ENCODE results near the gene SERHL2.
A peak's percentile ranks its signal among the peaks of the same experiment; 100 is the strongest.
"Not testable (repeated sequence)": the region's sequence is repeated elsewhere in the genome, so short reads cannot be mapped to it uniquely, and the experiment has no call there.

The SERHL2 gene

DNA sequence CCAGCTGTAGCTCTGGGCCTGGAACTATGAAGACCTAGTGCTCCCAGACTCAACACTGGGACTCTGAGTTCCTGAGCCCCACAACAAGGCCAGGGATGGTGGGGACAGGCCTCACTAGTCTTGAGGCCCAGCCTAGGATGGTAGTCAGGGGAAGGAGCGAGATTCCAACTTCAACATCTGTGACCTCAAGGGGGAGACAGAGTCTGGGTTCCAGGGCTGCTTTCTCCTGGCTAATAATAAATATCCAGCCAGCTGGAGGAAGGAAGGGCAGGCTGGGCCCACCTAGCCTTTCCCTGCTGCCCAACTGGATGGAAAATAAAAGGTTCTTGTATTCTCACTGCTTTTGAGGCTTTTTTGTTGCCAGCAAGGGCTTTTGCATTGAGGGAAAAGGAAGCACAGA, 20.3 kb downstream of the SERHL2 start:
- not testable (repeated sequence) for DNase-seq (ENCODE audit: low read depth)

DNA sequence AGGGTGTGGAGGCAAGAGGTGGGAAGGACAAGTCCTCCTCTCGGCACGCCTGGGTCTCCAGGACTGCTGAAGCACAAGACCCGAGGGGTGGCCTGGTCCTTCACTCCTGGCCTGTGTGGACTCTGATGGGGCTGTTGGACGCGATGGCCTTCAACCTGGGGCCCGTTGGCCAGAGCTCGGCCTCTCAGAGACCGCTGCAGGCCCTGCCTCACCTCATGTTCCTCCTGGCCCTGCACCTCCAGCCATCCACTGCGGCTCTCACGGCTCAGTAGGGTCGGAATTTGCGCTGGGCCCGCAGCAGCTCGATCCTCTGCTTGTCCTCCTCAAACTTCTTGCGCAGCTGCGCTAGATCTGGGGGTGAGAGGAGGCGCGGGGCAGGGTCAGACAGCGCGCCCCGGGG, 20.7 kb downstream of the SERHL2 start:
- DNase-seq (ENCODE audit: low read depth) = not testable (repeated sequence)

DNA sequence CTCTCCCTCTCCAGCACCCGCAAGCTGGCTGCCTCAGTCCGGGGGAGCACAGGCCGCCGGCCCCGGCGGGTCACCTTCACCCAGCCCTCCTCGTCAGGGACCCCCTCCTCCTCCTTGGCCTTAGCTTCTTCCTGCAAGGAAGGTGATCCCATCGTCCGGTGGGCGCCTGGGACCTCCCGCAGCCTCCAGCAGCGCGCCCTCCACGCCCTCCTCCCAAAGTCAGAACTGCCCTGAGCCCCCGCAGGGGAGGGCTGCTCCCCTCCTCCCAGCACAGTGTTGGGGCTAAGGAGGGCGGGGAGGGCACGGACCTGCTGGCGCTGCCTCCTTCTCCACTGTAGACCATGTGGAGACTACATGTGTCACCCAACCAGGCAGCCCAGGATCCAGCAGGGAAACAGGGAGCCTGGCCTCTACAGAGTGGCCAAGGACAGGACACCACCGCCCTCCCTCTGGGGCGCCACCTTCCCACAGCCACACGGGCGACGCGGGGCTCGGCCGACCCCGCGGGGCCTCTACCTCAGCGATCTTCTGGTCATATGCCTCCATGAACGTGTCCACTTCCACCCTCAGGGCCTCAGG, 22.3 kb downstream of the SERHL2 start:
- not testable (repeated sequence) for DNase-seq (ENCODE audit: low read depth)

DNA sequence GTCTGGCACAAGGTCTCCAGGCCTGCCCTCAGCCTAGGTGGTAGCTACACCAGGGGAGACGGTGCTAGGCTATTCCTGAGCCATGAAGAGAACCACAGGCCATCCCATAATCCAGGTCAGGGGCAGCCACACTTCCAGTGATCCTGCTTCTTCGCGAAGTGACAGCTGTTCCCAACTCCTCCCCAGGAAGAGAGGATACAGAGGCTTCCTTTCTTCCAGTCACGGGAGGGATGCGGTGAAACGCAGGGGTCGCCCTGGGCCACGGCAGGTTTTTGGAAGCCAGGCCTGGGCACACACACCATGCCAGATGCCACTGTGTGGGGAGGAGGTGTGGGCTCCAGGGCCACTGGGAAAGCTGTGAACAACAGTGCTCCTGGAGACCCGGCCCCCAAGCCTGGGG, 23.4 kb downstream of the SERHL2 start:
- not testable (repeated sequence) for DNase-seq (ENCODE audit: low read depth)

DNA sequence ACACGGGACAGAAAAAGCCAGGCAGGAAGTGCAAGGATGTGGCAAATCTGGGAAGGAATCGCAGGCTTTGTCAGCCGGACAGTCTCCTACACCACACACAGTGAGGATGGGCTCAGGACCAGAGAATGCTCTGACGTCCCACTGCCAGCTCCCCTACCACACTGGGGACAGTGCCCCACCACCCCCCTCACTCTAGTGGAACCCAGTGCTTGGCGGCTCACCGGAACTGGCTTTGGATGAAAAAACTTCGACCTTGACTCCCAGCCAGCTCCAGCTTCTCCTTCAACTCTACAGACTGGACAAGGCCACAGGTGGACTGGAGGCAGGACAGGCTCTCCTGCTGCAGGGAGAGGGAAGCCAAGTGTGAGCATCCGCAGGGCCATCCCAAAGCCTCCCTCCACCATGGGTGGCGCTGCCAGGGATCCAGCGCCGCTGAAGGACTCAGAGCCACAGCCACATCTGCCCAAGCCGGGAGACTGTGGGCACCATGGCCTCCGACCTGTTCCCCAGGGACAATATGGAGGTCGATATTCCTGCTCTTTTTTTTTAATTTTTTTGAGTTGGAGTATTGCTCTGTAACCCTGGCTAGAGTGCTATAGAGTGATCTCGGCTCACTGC, 24.0 kb downstream of the SERHL2 start:
- DNase-seq (ENCODE audit: low read depth) = no peak

DNA sequence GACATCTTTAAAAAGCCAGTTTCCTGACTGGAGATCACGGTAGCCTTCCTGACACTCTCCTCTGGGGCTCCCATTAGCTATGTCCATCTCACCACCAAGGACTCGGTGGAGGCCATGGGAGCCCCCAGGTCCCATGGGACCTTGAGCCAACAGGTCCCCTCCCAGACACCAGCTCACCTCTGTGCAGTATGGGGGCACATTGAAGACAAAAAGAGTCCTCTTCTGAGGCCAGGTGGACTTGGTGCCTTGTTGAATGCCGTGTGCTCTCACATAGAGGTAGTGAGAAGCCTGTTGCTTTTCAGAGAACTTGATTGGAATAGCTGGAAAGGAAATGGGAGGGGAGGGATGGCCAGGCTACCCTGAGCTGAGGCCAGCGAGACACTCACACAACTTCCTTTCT, 26.3 kb downstream of the SERHL2 start:
- DNase-seq (ENCODE audit: low read depth) = not testable (repeated sequence)

DNA sequence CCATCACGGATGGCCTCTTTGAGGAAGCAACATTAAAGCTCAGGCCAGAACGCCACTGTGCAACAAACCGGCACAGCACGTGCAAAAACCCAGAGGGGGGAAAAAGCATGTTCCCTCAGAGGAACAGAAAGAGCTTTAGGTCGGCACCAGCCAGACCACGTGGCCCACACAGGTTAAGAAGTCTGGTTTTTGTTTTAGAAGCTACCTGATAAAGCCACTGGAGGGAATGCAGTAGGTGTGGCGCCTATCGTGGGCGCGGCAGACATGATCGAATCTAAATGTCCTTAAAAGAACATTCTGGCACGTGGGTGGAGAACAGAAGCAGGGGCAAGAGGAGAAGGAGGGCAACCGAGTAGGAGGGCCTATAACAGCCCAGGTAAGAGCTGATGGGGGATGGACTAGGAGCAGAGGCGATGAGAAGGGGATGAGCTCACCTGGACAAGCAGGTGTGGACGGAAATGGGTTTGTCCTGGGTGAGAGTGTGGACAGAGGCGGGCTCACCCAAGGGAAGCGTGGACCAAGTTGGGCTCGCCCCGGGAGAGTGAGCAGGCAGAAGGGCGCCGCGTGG, 27.5 kb downstream of the SERHL2 start:
- not testable (repeated sequence) for DNase-seq (ENCODE audit: low read depth)

DNA sequence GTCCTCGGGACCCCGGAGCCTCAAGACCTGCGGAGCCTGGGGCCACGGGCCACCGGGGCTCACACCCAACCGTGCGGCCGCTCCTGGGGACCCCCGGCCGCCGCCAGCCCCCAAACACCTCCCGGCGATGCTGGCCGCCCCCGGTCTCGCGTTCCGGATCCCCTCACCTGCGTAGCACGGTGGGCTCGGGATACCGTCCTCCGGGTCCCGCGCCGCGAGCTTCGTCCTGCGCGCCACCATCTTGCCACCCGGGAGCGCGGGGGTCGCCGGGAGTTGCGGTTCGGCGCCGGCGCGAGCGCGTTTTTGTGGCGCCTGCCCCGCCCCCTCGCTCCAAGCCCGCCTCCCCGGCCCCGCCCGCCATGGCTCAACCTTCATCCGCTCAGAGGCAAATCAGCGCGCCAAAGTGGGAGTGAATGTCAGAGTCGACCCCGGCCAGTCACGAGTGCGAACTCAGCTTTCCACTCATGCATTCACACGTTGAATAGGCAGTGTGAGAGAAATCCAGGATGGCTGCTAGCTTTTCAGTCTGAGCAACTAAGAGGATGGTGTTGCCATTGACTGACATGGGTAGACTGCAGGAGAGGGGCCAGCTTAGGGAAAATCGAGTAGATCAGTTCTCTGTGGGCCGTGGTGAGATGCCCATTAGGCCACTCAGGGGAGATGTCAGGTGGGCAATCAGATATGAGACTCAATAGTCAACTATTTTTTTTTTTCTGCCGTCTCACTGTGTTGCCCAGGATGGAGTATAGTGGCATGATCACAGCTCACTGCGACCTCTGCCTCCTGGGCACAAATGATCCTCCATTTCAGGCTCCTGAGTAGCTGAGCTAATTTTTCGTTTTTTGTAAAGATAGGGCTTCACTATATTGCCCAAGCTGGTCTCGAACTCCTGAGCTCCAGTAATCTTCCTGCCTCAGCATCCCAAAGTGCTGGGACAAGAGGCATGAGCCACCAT, 28.3 kb downstream of the SERHL2 start:
- DNase-seq (ENCODE audit: low read depth) = peak; percentile 26

DNA sequence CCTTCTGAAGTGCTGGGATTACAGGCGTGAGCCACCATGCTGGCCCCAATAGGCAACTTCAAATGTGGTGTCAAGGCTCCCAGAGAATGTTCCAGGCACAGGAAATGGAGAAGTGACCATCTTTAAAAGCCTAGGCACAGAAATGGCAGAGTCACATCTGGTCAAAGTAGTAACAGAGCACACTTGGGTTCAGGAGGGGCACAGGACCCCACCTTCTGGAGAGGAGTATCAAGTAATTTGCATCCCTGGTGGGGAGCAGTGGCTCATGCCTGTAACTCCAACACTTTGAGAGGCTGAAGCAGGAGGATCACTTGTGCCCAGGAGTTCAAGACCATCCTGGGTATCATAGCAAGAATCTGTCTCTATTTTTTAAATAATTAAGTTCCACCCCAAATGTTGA, 29.2 kb downstream of the SERHL2 start:
- DNase-seq (ENCODE audit: low read depth) = no peak

- no peak for DNase-seq (ENCODE audit: low read depth)
These were observed 30.7 kb downstream of the SERHL2 start for GRCh38 chr22:42584364-42584940.

GRCh38 chr22:42585096-42585495, 31.3 kb downstream of the SERHL2 start:
- DNase-seq (ENCODE audit: low read depth) = no peak

GRCh38 chr22:42586381-42586780, 32.6 kb downstream of the SERHL2 start:
- DNase-seq (ENCODE audit: low read depth) = no peak

DNA sequence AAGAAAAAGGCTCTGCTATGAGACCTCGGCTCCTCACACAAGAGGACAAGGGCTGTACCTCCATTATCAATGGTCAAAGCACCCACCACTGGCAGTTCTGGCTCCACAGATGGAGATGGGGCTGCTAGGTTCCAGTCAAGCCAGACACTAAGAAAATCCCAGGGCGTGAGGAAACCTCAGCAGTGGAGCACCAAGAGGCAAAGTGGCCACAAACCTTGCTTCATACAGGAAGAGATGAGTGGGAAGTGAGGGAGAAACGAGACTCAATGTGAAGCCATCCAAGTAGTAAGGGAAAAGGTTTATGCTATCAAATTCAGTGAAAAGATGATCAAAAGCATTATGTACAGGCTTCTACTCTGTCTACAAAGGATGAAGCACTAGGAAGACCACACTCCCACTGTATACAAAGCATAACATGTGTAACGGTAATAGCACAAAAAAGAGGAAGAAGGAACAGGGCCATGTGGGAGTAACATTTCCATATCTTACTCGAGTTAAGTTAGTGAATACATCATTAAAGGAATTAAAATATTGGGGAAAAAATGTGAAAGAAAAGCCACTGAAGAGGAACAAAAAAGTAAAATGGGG, 33.9 kb downstream of the SERHL2 start:
- DNase-seq (ENCODE audit: low read depth) = no peak

DNA sequence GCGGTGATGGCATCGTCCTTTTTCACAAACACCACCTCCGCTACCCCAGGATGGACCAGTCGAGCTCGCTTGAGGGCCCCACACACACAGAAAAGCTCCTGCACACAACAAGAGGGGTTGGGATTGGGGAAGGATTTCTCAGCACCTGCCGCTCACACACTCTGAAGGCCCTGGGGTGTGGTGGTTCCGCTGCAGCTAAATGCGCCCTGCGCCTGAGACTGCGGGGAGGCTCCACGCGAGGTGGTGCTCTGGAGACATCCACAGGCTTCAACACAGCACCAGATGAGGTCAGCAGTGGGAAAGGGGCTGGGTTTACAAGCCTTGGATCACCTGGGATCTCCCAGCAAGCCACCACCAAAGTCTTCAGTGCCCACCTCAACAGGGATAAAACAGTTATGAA, 38.2 kb downstream of the SERHL2 start:
- DNase-seq (ENCODE audit: low read depth) = no peak

DNA sequence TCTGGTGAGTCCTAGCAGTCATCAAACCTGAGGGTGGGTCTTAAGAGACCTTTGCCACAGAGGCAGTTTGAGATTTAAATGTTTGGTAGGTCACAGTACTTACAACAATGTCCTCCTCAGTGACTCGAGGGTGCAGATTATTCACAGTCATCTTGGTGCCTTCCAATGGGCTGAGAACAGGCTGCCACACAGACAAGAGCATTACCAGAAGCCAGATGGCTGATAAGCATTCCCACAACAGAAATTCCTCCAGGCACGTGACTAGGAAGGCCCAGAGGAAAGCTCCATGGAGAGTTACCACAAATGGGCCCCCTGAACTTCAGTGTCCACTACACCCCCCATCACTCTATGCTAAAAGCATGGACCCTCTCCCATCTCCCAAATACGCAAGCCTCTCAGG, 41.7 kb downstream of the SERHL2 start:
- DNase-seq (ENCODE audit: low read depth) = no peak

- DNase-seq (ENCODE audit: low read depth) = no peak
These were observed 42.6 kb downstream of the SERHL2 start for GRCh38 chr22:42596336-42596735.

GRCh38 chr22:42596863-42597530, 43.2 kb downstream of the SERHL2 start:
- no peak for DNase-seq (ENCODE audit: low read depth)

DNA sequence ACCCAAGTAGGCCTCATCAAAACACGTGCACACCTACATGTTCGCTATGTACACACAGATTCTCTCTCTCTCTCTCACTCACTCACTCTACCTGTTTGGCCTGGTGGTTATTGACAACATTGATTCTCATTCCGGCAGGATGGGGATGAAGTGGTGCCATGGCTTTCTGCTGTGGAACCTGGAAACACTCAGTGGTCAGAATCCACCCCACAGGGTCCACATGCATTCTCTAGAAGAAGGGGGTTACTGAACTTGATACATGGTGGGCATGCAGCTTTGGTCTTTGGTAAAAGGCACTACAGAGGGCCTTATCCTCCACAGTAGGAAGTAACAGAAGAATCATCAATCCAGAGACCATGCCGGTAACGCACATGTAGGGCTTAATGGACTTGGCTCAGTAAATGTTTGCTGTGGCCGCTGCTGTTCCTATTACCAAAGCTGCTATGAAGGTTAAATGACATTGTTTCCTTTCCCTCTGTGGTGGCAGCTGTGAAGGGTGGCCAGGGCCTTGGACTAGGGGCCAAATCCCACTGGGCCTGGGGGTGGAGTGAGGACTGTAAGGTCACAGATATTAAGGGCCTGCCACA, 48.2 kb downstream of the SERHL2 start:
- DNase-seq (ENCODE audit: low read depth) = no peak

DNA sequence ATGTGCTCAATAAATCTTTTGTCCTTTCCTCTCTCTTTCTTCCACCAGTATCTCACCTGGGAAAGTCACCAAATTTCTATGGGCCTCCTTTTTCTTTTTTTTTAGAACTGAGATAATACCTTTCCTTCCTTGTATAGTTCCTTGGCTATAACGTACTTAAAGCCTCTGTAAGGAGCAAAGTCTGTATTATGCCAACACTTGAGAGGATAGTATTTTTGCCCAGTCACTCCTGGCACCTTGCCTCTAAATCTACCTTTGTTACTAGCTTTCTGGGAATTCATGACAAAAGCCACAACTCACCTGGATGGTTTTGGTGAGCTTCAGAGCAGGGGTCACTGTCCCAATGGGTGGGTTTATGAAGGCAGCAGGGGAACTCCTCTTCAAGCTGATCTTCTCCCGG, 48.7 kb downstream of the SERHL2 start:
- no peak for DNase-seq (ENCODE audit: low read depth)

DNA sequence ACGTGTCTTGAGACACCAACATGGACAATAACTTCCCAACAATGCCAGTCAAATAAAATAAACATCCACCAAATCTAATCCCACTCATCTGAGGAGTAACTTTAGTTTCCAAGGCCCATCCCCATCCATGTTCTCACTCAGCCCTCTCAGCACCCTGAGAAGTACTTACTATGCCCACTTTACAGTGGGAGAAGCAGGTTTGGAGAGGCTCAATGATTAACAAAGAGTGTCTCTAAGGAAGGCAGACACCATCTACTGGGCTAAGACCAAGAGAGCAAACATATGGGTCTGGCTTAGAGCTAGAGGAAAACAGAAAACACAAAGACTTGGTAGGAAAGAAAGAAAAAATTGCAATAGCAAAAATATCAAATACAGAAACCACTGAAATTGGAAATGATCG, 49.7 kb downstream of the SERHL2 start:
- DNase-seq (ENCODE audit: low read depth) = no peak

GRCh38 chr22:42604403-42604802, 50.6 kb downstream of the SERHL2 start:
- no peak for DNase-seq (ENCODE audit: low read depth)
